IMR-90 (cell line): ENCODE data around the gene PNLIP. TPM values are rescaled to one million over a fixed set of nuclear protein-coding genes. Genes with fewer than 3 reads are reported as not detected.

Experiments used
- microRNA-seq, 2 experiments: library from miRNA; stranded (forward) in 1 of 2; unstranded in 1 of 2; fragments of 10-50 nt in 1 of 2; fragments of <30 nt in 1 of 2; gene quantifications in 1 of 2; microRNA quantifications in 1 of 2; one replicate each; pipeline versions ENCODE3 to v1.1.0; 2013 to 2020; ENCODE audit not compliant: insufficient read depth in 1 of 2, insufficient read length in 1 of 2, unreplicated experiment in 1 of 2
- polyA plus RNA-seq, 3 experiments: library from polyadenylated mRNA; depleted of rRNA; stranded (reverse); fragments of >200 nt; gene quantifications; 2 replicates each; pipeline ENCODE4 v1.2.3, GENCODE V29; 2012; ENCODE audit warnings: low replicate concordance in 1 of 3
- small RNA-seq, 5 experiments: library from RNA; depleted of rRNA; stranded (forward); fragments of <200 nt; gene quantifications; one replicate each; pipeline ENCODE3, GENCODE V24; 2012
- total RNA-seq: library from RNA; depleted of rRNA; stranded (reverse); fragments of >200 nt; gene quantifications from 2 replicates; pipeline ENCODE4 v1.2.3, GENCODE V29; 2012; rRNA removed

Gene PNLIP
- total and polyA plus RNA-seq, 2 of the 4 experiments (the other 2 are of a cell fraction) = not detected

Small RNAs within 50 kb of the gene (microRNA-seq; reads per million reads assigned to microRNA genes)
- not detected for gene RNU6-1090P (ENCODE audit: insufficient read depth, insufficient read length)

Small RNAs within 50 kb of the gene (small RNA-seq; reads per million reads assigned to genes)
- 0 reads per million in 5 experiments for gene RNU6-1090P

Other genes with a start within 250 kb of the PNLIP start
- not detected in 2 replicates for gene CCDC172, start 221.5 kb upstream of the PNLIP start, total RNA-seq
- gene CCDC172, start 221.5 kb upstream of the PNLIP start, polyA plus RNA-seq (2012; rRNA removed) = not detected in 2 replicates
- gene PNLIPRP3, start 118.1 kb upstream of the PNLIP start, total RNA-seq = not detected in 2 replicates
- gene PNLIPRP3, start 118.1 kb upstream of the PNLIP start, polyA plus RNA-seq (2012; rRNA removed) = not detected in 2 replicates
- gene PNLIPRP1, start 45.0 kb downstream of the PNLIP start, total RNA-seq = not detected in 2 replicates
- not detected in 2 replicates for gene PNLIPRP1, start 45.0 kb downstream of the PNLIP start, polyA plus RNA-seq (2012; rRNA removed)
- gene PNLIPRP2, start 75.0 kb downstream of the PNLIP start, total RNA-seq = not detected in 2 replicates
- gene PNLIPRP2, start 75.0 kb downstream of the PNLIP start, polyA plus RNA-seq (2012; rRNA removed) = not detected in 2 replicates
- 16.1 and 18.6 TPM in 2 replicates for gene HSPA12A, start 196.6 kb downstream of the PNLIP start, total RNA-seq
- 14.6 and 16.7 TPM in 2 replicates for gene HSPA12A, start 196.6 kb downstream of the PNLIP start, polyA plus RNA-seq (2012; rRNA removed)